Fibroblast of skin of scalp (primary cell): Measurements from ENCODE around the gene NDUFA3.

Source experiments
- DNase-seq: peaks from one replicate; pipeline ENCODE4 v3.0.0-alpha.2; 2013

The NDUFA3 gene

GRCh38 chr19:54108496-54108895 lies 5.8 kb downstream of the NDUFA3 start:
- no peak for DNase-seq

- DNase-seq: no peak
Measured at GRCh38 chr19:54109651-54110050, 7.0 kb downstream of the NDUFA3 start.

GRCh38 chr19:54114340-54115108 lies 11.9 kb downstream of the NDUFA3 start:
- DNase-seq: no peak

GRCh38 chr19:54115109-54116063 lies 12.7 kb downstream of the NDUFA3 start, which contains the start of the genes PRPF31 and TFPT:
TSS of gene PRPF31 (plus strand) at chr19:54115754. CDS start at chr19:54118279, 2,525 bp downstream.
TSS of gene TFPT (minus strand) at chr19:54115657. CDS start at chr19:54115269, 388 bp downstream.
- peak; percentile 99 for DNase-seq

- DNase-seq: no peak
Measured at GRCh38 chr19:54121259-54121658, 18.6 kb downstream of the NDUFA3 start.

- DNase-seq: no peak
Measured at GRCh38 chr19:54123682-54124081, 21.0 kb downstream of the NDUFA3 start.

- DNase-seq: no peak
Measured at GRCh38 chr19:54124393-54124792, 21.7 kb downstream of the NDUFA3 start.

GRCh38 chr19:54125713-54126112 lies 23.1 kb downstream of the NDUFA3 start:
- DNase-seq: no peak

GRCh38 chr19:54127688-54128440 lies 25.2 kb downstream of the NDUFA3 start:
- no peak for DNase-seq

GRCh38 chr19:54128441-54128725 lies 25.7 kb downstream of the NDUFA3 start:
- DNase-seq: no peak

- DNase-seq: no peak
Measured at GRCh38 chr19:54128796-54129616, 26.4 kb downstream of the NDUFA3 start.

- DNase-seq: no peak
Measured at GRCh38 chr19:54129617-54129996, 27.0 kb downstream of the NDUFA3 start.

- DNase-seq: peak; percentile 56
Measured at GRCh38 chr19:54133312-54133956, 30.8 kb downstream of the NDUFA3 start.

GRCh38 chr19:54133957-54134590 lies 31.4 kb downstream of the NDUFA3 start:
- DNase-seq: no peak

GRCh38 chr19:54136086-54136863 lies 33.6 kb downstream of the NDUFA3 start:
- no peak for DNase-seq

GRCh38 chr19:54136864-54137698 lies 34.4 kb downstream of the NDUFA3 start:
- DNase-seq: peak; percentile 100

- DNase-seq: no peak
Measured at GRCh38 chr19:54137699-54138488, 35.2 kb downstream of the NDUFA3 start, which contains the start of gene CNOT3. TSS of gene CNOT3 (plus strand) at chr19:54137762. CDS start at chr19:54142979, 5,217 bp downstream.
